Liver (tissue), 2 donors: ENCODE measurements around the gene ASCL2.
"Not testable (repeated sequence)": the region's sequence is repeated elsewhere in the genome, so short reads cannot be mapped to it uniquely, and the experiment has no call there.

ENCODE experiments used
- CTCF ChIP-seq: fragments of 150-350 bp; IDR thresholded peaks from 2 replicates; pipeline ENCODE4 v1.5.1; 2017; ENCODE audit warnings: improper control_type of control experiment, low read depth, low read length; ENCODE audit not compliant: missing input control
- MAX ChIP-seq: IDR thresholded peaks from 2 replicates; pipeline ENCODE4 v1.6.1; 2016; ENCODE audit warnings: antibody characterized with exemption
- donor health status: healthy.

GRCh38 chr11:2236381-2237134 lies 33.8 kb downstream of the ASCL2 start:
- not testable (repeated sequence) for TF ChIP-seq MAX, CTCF
